ENCODE results near the gene PSMF1.

The PSMF1 gene

DNA sequence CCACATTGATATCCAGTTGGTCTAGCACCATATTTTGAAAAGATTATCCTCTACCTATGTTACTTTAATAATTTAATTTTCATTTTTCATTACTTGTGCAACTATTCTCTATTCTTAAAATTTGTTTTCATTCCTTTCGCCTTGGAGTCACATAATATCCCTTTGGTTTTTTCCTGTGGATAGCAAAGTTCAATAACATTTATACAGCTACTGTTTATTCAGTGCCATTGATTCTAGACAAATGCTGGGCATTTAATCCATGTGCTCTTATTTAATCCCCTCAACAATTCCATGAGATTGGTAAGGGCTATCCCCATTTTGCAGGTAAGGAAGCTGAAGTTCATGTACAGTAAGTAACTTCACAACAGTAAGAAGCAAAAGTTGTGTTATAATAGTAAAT lies 32.6 kb downstream of the PSMF1 start:
- H3K27ac ChIP-seq, result no peak overlapping the region
- TF ChIP-seq CTCF (conservative IDR thresholded peaks at IDR 0.05), result no peak

GRCh38 chr20:1154226-1154625 lies 35.8 kb downstream of the PSMF1 start:
- no peak for TF ChIP-seq CTCF (conservative IDR thresholded peaks at IDR 0.05)
- H3K27ac ChIP-seq, result no peak overlapping the region; the same call in 1 of the 2 replicates

GRCh38 chr20:1154691-1155090 lies 36.3 kb downstream of the PSMF1 start:
- no peak for TF ChIP-seq CTCF (conservative IDR thresholded peaks at IDR 0.05)
- no peak overlapping the region for H3K27ac ChIP-seq

DNA sequence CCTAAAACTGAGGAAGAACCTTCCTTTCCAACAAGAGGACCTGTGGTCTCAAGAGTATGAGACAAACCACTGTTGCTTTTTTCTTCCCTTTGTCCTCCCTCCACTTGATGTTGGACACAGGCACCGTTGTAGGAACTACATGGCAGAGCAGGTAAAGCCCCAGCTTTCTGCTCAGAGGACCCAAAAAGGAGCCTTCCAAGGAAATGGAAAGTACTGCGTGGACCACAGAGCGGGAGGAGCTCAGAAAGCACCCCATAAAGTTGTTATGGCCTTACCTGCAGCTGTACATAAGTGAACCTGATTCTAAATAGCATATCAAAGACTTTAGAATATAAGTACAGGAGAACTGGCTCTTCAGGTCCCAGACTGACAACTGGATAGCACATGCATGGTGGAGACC lies 36.9 kb downstream of the PSMF1 start:
- H3K27ac ChIP-seq, result no peak overlapping the region
- TF ChIP-seq CTCF (conservative IDR thresholded peaks at IDR 0.05), result no peak

GRCh38 chr20:1160496-1160895 lies 42.1 kb downstream of the PSMF1 start:
- no peak for TF ChIP-seq CTCF (conservative IDR thresholded peaks at IDR 0.05)
- no peak overlapping the region for H3K27ac ChIP-seq

- no peak overlapping the region for H3K27ac ChIP-seq
- no peak for TF ChIP-seq CTCF (conservative IDR thresholded peaks at IDR 0.05)
Observed at GRCh38 chr20:1160991-1161390, 42.6 kb downstream of the PSMF1 start.

DNA sequence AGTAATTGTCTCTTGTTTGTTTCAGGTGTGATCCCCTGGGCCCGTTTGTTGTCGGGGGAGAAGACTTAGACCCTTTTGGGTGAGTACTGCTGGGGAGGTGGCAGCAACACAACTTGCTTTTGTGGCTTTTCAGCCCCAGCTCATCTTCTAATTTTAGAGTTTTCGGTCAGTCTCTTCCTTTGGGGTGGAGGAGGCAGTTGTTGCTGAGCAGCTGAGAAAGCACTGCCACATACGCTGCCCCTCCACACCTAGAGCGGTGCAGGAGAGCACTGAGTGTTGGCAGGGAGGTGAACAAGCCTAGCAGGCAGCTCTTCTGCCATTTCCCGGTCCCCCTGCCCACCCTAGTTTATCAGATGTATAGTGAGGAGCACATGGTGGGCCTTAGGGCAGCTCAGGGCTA lies 44.7 kb downstream of the PSMF1 start:
- H3K27ac ChIP-seq, result no peak overlapping the region
- no peak for TF ChIP-seq CTCF (conservative IDR thresholded peaks at IDR 0.05)

GRCh38 chr20:1163653-1164052 lies 45.3 kb downstream of the PSMF1 start:
- TF ChIP-seq CTCF (conservative IDR thresholded peaks at IDR 0.05), result no peak
- no peak overlapping the region for H3K27ac ChIP-seq
